Stomach (tissue), 4 donors: Measurements from ENCODE around the gene SRMS.

Source experiments
- EP300 ChIP-seq: sonication (generic); formaldehyde crosslinking; IDR thresholded peaks from one replicate; pipeline ENCODE4 v1.6.1; 2017; ENCODE audit warnings: antibody characterized with exemption
- POLR2A ChIP-seq, 4 donors: fragments of 450-650 bp; IDR thresholded peaks; one replicate each; pipeline ENCODE4 v1.6.1; 2016; ENCODE audit warnings: antibody characterized with exemption in 4 of 4, control low read depth in 2 of 4, mild to moderate bottlenecking in 1 of 4, moderate library complexity in 1 of 4
- POLR2AphosphoS5 ChIP-seq, 3 donors: sonication (generic); formaldehyde crosslinking; IDR thresholded peaks; one replicate each; pipeline ENCODE4 v1.6.1; 2016; ENCODE audit warnings: antibody characterized with exemption in 3 of 3
- TF ChIP-seq, protein P1 (sequence below), 7 experiments: fragments of 450-650 bp in 4 of 7; fragments of 200-600 bp in 3 of 7; sonication (generic) in 3 of 7; IDR thresholded peaks; one replicate each; pipeline ENCODE4 v1.5.1; 2016 to 2019; ENCODE audit warnings: antibody characterized with exemption in 7 of 7, control low read depth in 2 of 7, mild to moderate bottlenecking in 1 of 7

DNA sequence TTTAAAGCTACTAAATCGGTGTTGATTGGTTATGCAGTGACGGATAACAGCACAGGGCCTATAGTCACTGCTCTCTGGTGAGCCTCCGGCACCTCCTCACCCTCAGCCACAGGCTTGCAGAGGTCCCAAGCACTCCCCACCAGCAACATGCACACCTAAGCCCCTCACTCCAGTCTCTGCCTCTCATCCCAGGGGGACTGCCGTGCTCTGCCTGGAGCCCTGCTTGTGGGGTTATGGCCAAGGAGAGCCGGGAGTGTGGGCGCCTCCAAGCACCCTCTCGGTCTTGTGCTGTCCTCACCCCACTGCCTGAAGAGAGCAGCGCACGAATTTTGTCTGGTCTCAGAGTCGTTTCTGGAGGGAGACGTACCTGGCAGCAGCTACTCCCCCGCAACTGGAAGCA lies 41.8 kb downstream of the SRMS start:
- TF ChIP-seq, protein P1, sequence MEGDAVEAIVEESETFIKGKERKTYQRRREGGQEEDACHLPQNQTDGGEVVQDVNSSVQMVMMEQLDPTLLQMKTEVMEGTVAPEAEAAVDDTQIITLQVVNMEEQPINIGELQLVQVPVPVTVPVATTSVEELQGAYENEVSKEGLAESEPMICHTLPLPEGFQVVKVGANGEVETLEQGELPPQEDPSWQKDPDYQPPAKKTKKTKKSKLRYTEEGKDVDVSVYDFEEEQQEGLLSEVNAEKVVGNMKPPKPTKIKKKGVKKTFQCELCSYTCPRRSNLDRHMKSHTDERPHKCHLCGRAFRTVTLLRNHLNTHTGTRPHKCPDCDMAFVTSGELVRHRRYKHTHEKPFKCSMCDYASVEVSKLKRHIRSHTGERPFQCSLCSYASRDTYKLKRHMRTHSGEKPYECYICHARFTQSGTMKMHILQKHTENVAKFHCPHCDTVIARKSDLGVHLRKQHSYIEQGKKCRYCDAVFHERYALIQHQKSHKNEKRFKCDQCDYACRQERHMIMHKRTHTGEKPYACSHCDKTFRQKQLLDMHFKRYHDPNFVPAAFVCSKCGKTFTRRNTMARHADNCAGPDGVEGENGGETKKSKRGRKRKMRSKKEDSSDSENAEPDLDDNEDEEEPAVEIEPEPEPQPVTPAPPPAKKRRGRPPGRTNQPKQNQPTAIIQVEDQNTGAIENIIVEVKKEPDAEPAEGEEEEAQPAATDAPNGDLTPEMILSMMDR (IDR thresholded peaks at IDR 0.05) = no peak
- TF ChIP-seq EP300 = no peak
- TF ChIP-seq POLR2AphosphoS5 (IDR thresholded peaks at IDR 0.05) = no peak
- no peak for TF ChIP-seq POLR2A (IDR thresholded peaks at IDR 0.05)
